ENCODE measurements around the gene REEP2. TPM values are rescaled to one million over a fixed set of nuclear protein-coding genes. Genes with fewer than 3 reads are reported as not detected.

REEP2 gene
- total RNA-seq, 1 donor from 2014 or later: 232 TPM

DNA sequence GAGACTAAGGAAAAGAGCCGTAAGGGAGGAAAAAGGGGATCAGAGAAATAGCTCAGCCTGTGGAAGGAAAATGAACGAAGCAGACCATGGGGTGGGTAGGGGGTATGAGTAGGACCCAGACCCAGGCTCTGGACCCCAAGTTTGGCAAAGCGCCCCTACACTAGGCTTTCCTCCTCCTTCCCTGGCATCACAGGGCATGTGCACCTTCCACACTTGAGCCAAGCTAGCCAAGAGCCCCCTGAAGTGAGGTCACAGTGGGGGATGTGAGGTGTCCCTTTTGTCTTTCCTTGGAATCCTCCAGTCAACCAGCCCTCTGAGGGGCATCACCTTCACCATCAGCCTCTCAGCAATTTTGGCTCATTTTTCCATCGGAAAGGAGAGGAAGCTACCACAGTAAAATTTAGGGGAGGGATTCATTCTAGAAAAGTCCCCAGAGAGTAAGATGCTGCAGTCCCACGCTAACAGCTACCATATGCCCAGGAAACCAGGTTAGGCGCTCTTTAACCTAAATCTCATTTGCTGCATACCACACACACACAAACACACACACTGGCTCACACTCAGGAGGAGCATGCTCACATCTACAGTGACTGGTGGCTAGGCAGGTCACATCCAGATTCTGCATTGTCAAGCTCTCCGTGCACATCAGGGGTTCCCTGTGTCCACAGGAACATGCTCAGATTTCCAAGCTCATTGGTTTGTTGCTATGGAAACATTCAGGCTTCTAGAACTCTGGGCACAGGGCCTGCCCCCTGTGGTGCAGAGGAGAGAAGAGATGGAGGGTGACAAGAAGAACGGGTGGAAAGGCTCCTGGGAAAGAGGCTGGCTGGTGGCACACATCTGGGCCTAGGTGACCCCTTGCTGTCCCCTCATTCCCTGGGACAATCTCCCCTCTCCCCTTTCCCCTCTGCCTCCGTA, 9.9 kb downstream of the REEP2 start:
- H3K36me3 Mint-ChIP-seq (ENCODE audit: unreplicated experiment): peaks cover 4% of the 10 kb centered on the region
- peaks cover 11% of the 10 kb centered on the region for H3K4me1 Mint-ChIP-seq (ENCODE audit: low read depth, unreplicated experiment)
- H3K27ac Mint-ChIP-seq (ENCODE audit: unreplicated experiment): peak overlapping the region; percentile 63
- TF ChIP-seq CTCF (IDR thresholded peaks at IDR 0.05; ENCODE audit: partially characterized antibody, unreplicated experiment): no peak
- no peak for DNase-seq
- H3K9me3 Mint-ChIP-seq (ENCODE audit: unreplicated experiment): peaks cover 5% of the 10 kb centered on the region
- H3K4me3 Mint-ChIP-seq (ENCODE audit: unreplicated experiment): peak overlapping the region; percentile 50
- peaks cover 4% of the 10 kb centered on the region for H3K27me3 Mint-ChIP-seq (ENCODE audit: unreplicated experiment)

DNA sequence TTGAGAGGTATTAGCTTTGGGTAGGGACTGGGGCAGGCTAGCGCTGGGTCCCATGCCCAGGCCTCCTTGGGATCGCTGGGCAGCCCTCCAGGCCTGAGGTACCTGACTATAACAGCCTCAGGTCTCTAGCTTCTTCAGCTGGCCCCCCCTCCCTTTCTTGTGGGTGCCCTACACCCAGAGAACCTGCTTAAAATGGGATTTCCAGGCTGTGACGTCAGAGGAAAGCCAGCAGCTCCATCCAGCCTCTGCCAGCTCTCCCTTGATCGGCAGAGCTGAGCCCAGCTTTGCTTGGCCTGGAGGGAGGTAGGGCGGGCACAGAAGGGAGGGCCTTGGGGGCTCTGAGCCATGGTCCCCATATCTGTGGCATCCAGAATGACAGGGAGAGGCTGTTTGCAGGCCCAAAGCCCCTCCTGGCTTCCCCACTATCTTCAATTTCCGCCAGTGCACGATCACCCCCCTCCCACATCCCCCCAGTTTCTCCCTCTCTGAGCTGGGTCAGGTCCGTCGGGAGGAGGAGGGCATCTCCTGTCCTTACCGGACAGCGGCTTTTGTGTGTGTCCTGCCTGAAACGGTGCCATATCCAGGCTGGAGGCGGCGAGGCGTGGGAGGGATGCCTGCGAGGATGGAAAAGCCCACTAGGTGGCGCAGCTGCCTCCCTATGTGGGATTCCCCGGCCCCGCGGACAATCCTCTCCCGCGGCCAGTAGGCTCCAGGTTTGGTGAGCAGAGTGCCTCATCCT, 10.8 kb downstream of the REEP2 start:
- TF ChIP-seq CTCF (IDR thresholded peaks at IDR 0.05; ENCODE audit: partially characterized antibody, unreplicated experiment): peak; percentile 94
- Mint-ChIP-seq H3K27ac (ENCODE audit: unreplicated experiment) (peak overlapping the region; percentile 55), H3K4me3 (ENCODE audit: unreplicated experiment) (peak overlapping the region; percentile 59), H3K27me3 (ENCODE audit: unreplicated experiment) (peaks cover 4% of the 10 kb centered on the region), H3K36me3 (ENCODE audit: unreplicated experiment) (peaks cover 4% of the 10 kb centered on the region), H3K4me1 (ENCODE audit: low read depth, unreplicated experiment) (peaks cover 11% of the 10 kb centered on the region), H3K9me3 (ENCODE audit: unreplicated experiment) (peaks cover 5% of the 10 kb centered on the region)
- DNase-seq: peak; percentile 96

GRCh38 chr5:138450971-138451370, 12.1 kb downstream of the REEP2 start:
- no peak for TF ChIP-seq CTCF (IDR thresholded peaks at IDR 0.05; ENCODE audit: partially characterized antibody, unreplicated experiment)
- Mint-ChIP-seq H3K4me3 (ENCODE audit: unreplicated experiment) (no peak overlapping the region), H3K36me3 (ENCODE audit: unreplicated experiment) (peaks cover 4% of the 10 kb centered on the region), H3K27ac (ENCODE audit: unreplicated experiment) (no peak overlapping the region), H3K9me3 (ENCODE audit: unreplicated experiment) (peaks cover 5% of the 10 kb centered on the region), H3K4me1 (ENCODE audit: low read depth, unreplicated experiment) (peaks cover 11% of the 10 kb centered on the region), H3K27me3 (ENCODE audit: unreplicated experiment) (peaks cover 4% of the 10 kb centered on the region)
- no peak for DNase-seq

- H3K27me3 Mint-ChIP-seq (ENCODE audit: unreplicated experiment): peaks cover 4% of the 10 kb centered on the region
- H3K36me3 Mint-ChIP-seq (ENCODE audit: unreplicated experiment): peaks cover 4% of the 10 kb centered on the region
- H3K27ac Mint-ChIP-seq (ENCODE audit: unreplicated experiment): no peak overlapping the region
- peaks cover 11% of the 10 kb centered on the region for H3K4me1 Mint-ChIP-seq (ENCODE audit: low read depth, unreplicated experiment)
- TF ChIP-seq CTCF (IDR thresholded peaks at IDR 0.05; ENCODE audit: partially characterized antibody, unreplicated experiment): no peak
- peaks cover 5% of the 10 kb centered on the region for H3K9me3 Mint-ChIP-seq (ENCODE audit: unreplicated experiment)
- no peak for DNase-seq
- no peak overlapping the region for H3K4me3 Mint-ChIP-seq (ENCODE audit: unreplicated experiment)
Observed at GRCh38 chr5:138452720-138453119, 13.9 kb downstream of the REEP2 start.
